Ascending aorta (tissue), 2 donors: ENCODE results near the gene AMBP. TPM values are rescaled to one million over a fixed set of nuclear protein-coding genes. Genes with fewer than 3 reads are reported as not detected.
A peak's percentile ranks its signal among the peaks of the same experiment; 100 is the strongest.

Experiments
- DNase-seq, 2 donors: peaks; one replicate each; pipeline ENCODE4 v3.0.0-alpha.2; 2019; ENCODE audit warnings: low spot score in 2 of 2
- H3K27ac ChIP-seq, 2 donors: fragments of 200-600 bp; sonication (generic); one replicate each; pipeline ENCODE4 v1.5.1; 2016 to 2017; ENCODE audit warnings: mild to moderate bottlenecking in 1 of 2
- H3K27me3 ChIP-seq: fragments of 200-600 bp; sonication (generic); one replicate; pipeline ENCODE4 v1.5.1; 2017
- H3K36me3 ChIP-seq, 2 donors: fragments of 200-600 bp; sonication (generic); one replicate each; pipeline ENCODE4 v1.5.1; 2016
- H3K4me1 ChIP-seq, 2 donors: fragments of 200-600 bp; sonication (generic); one replicate each; pipeline ENCODE4 v1.5.1; 2016 to 2017; ENCODE audit warnings: mild to moderate bottlenecking in 1 of 2
- H3K4me3 ChIP-seq, 2 donors: fragments of 200-600 bp; sonication (generic); one replicate each; pipeline ENCODE4 v1.5.1; 2016 to 2017; ENCODE audit warnings: mild to moderate bottlenecking in 1 of 2
- H3K9me3 ChIP-seq, 2 donors: fragments of 200-600 bp; sonication (generic); one replicate each; pipeline ENCODE4 v1.5.1; 2016
- intact Hi-C: fragments of 100-400 bp; cut with DNase I; formaldehyde crosslinking; loops from one replicate; pipeline ENCODE4 v1.15.1; 2023
- total RNA-seq: library from RNA; depleted of rRNA; stranded (reverse); fragments of >200 nt; gene quantifications from one replicate; pipeline ENCODE4 v1.1.0, GENCODE V29; 2016
- TF ChIP-seq, protein P1 (sequence below), 3 experiments: fragments of 200-600 bp in 2 of 3; fragments of 450-650 bp in 1 of 3; sonication (generic) in 2 of 3; IDR thresholded peaks; one replicate each; pipeline ENCODE4 v1.5.1; 2016 to 2019; ENCODE audit warnings: antibody characterized with exemption in 3 of 3, mild to moderate bottlenecking in 1 of 3, moderate library complexity in 1 of 3

The AMBP gene
- total RNA-seq, 1 donor from 2014 or later, result 6.6 TPM

DNA sequence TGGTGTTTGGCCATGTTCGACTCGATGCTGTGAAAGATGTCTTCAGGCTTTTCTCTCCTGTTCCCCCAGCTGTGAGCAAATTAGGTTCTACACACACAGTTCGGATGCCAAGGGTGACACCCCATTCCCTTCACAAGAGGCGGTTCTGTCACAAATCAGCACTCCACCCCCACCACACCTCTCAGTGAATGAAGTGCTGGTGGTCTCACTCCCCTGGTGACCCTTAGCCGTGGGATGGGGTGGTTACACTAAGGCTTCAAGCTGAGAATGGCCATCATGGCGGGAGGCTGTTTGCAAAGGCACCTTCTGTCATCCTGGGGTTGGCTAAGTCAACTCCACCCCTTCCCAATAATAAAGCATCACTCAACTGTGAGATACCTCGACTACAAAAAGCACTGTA, 26.4 kb downstream of the AMBP start:
- peak in 1 of 2 donors; percentile 52 for DNase-seq
- Histone ChIP-seq H3K4me1 (no peaks in the 10 kb centered on the region), H3K27me3 (no peaks in the 10 kb centered on the region), H3K27ac (no peak overlapping the region), H3K36me3 (peaks cover 27 to 42% of the 10 kb centered on the region in 2 donors), H3K4me3 (no peak overlapping the region), H3K9me3 (no peaks in the 10 kb centered on the region)
- TF ChIP-seq, protein P1, sequence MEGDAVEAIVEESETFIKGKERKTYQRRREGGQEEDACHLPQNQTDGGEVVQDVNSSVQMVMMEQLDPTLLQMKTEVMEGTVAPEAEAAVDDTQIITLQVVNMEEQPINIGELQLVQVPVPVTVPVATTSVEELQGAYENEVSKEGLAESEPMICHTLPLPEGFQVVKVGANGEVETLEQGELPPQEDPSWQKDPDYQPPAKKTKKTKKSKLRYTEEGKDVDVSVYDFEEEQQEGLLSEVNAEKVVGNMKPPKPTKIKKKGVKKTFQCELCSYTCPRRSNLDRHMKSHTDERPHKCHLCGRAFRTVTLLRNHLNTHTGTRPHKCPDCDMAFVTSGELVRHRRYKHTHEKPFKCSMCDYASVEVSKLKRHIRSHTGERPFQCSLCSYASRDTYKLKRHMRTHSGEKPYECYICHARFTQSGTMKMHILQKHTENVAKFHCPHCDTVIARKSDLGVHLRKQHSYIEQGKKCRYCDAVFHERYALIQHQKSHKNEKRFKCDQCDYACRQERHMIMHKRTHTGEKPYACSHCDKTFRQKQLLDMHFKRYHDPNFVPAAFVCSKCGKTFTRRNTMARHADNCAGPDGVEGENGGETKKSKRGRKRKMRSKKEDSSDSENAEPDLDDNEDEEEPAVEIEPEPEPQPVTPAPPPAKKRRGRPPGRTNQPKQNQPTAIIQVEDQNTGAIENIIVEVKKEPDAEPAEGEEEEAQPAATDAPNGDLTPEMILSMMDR (IDR thresholded peaks at IDR 0.05), result no peak
- intact Hi-C loops, result no loop called here

DNA sequence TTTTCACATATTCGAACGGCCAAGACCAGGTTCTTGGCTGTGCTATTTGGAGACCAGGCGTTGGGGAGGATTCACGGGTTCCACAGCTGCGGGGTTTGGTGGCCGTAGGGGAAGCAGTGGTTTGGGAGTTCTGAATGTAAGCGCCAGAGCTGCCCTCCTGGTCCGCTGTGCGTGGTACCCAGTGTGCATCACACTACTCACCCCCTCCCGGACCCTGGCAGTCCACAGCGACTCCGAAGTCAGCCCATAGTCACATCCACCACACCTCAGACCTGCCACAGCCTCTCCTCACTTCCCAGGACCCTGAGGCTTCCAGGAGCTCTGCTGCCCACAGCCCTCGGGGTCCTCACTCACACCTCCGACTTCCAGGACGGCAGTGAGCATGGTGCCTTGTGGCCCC, 26.8 kb downstream of the AMBP start:
- DNase-seq, result peak in 1 of 2 donors; percentile 41
- H3K4me3 ChIP-seq, result no peak overlapping the region

GRCh38 chr9:114050646-114051045, 27.5 kb downstream of the AMBP start:
- H3K36me3 ChIP-seq, result peaks cover 27 to 42% of the 10 kb centered on the region in 2 donors
- TF ChIP-seq, protein P1 (IDR thresholded peaks at IDR 0.05), result no peak
- intact Hi-C loops, result no loop called here
- H3K4me3 ChIP-seq, result no peak overlapping the region
- no peaks in the 10 kb centered on the region for H3K27me3 ChIP-seq
- no peaks in the 10 kb centered on the region for H3K9me3 ChIP-seq
- peak in 1 of 2 donors; percentile 27 for DNase-seq
- H3K27ac ChIP-seq, result no peak overlapping the region
- no peaks in the 10 kb centered on the region for H3K4me1 ChIP-seq

More for the DNA sequence above, 26.8 kb downstream of the AMBP start:
- intact Hi-C loops, result no loop called here
- TF ChIP-seq, protein P1 (IDR thresholded peaks at IDR 0.05), result no peak
- H3K36me3 ChIP-seq, result peaks cover 27 to 42% of the 10 kb centered on the region in 2 donors
- no peaks in the 10 kb centered on the region for H3K9me3 ChIP-seq
- H3K27me3 ChIP-seq, result no peaks in the 10 kb centered on the region
- H3K4me1 ChIP-seq, result no peaks in the 10 kb centered on the region
- no peak overlapping the region for H3K27ac ChIP-seq

DNA sequence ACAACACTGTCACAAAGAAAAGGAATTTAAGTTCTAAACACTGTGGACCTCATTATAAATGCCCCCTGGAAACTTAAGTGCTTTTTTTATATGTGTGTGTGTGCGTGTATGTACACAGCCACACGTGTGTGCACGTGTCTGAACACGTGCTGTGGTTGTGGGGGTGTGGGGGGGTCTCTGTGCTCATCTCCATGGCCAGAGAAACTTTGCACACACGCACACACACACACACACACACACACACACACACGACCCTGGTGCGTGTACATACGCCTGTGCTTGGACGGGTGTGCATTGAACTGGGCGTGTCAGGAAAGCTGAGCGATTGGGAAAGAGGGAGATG, 27.9 kb downstream of the AMBP start:
- Histone ChIP-seq H3K27ac (no peak overlapping the region), H3K36me3 (peaks cover 27 to 42% of the 10 kb centered on the region in 2 donors), H3K9me3 (no peaks in the 10 kb centered on the region), H3K4me1 (no peaks in the 10 kb centered on the region), H3K27me3 (no peaks in the 10 kb centered on the region), H3K4me3 (no peak overlapping the region)
- TF ChIP-seq, protein P1 (IDR thresholded peaks at IDR 0.05), result no peak
- peak in 1 of 2 donors; percentile 33 for DNase-seq
- intact Hi-C loops, result no loop called here

GRCh38 chr9:114049441-114050225, 28.5 kb downstream of the AMBP start:
- no peaks in the 10 kb centered on the region for H3K27me3 ChIP-seq
- TF ChIP-seq, protein P1 (IDR thresholded peaks at IDR 0.05), result no peak
- peak in 1 of 2 donors; percentile 52 for DNase-seq
- H3K4me1 ChIP-seq, result no peaks in the 10 kb centered on the region
- peaks cover 27 to 42% of the 10 kb centered on the region in 2 donors for H3K36me3 ChIP-seq
- intact Hi-C loops, result no loop called here
- H3K9me3 ChIP-seq, result no peaks in the 10 kb centered on the region
- no peak overlapping the region for H3K4me3 ChIP-seq
- H3K27ac ChIP-seq, result no peak overlapping the region
